ENCODE data around the gene MFAP5. TPM values are rescaled to one million over a fixed set of nuclear protein-coding genes. Genes with fewer than 3 reads are reported as not detected.
A peak's percentile ranks its signal among the peaks of the same experiment; 100 is the strongest.
"Not testable (repeated sequence)": the region's sequence is repeated elsewhere in the genome, so short reads cannot be mapped to it uniquely, and the experiment has no call there.

The MFAP5 gene
- polyA plus RNA-seq, 1 donor, result 7.6 TPM

GRCh38 chr12:8635342-8636006 lies 27.2 kb downstream of the MFAP5 start:
- not testable (repeated sequence) for H3K27ac ChIP-seq (ENCODE audit: low read length); H3K27me3 ChIP-seq (ENCODE audit: control insufficient read depth, insufficient read depth, low read length); H3K4me1 ChIP-seq (ENCODE audit: control insufficient read depth, insufficient read depth, low read length); DNase-seq; H3K36me3 ChIP-seq (ENCODE audit: control insufficient read depth, insufficient read depth, low read length); H3K9me3 ChIP-seq (ENCODE audit: control insufficient read depth, low read depth, low read length); H3K4me3 ChIP-seq (ENCODE audit: low read length)
- WGBS (ENCODE audit: insufficient coverage, low lambda C conversion rate), result 100% methylated on average over 1 of the region's 9 CpGs

GRCh38 chr12:8630131-8630530 lies 32.5 kb downstream of the MFAP5 start:
- H3K27ac ChIP-seq (ENCODE audit: low read length), result no peak overlapping the region
- no peak for DNase-seq
- H3K27me3 ChIP-seq (ENCODE audit: control insufficient read depth, insufficient read depth, low read length), result no peaks in the 10 kb centered on the region
- H3K36me3 ChIP-seq (ENCODE audit: control insufficient read depth, insufficient read depth, low read length), result no peaks in the 10 kb centered on the region
- H3K4me3 ChIP-seq (ENCODE audit: low read length), result no peak overlapping the region
- H3K9me3 ChIP-seq (ENCODE audit: control insufficient read depth, low read depth, low read length), result no peaks in the 10 kb centered on the region
- WGBS (ENCODE audit: insufficient coverage, low lambda C conversion rate), result 94% methylated on average over 3 of the region's 4 CpGs
- H3K4me1 ChIP-seq (ENCODE audit: control insufficient read depth, insufficient read depth, low read length), result no peaks in the 10 kb centered on the region

GRCh38 chr12:8629486-8630033 lies 33.1 kb downstream of the MFAP5 start:
- no peak overlapping the region for H3K4me3 ChIP-seq (ENCODE audit: low read length)

GRCh38 chr12:8628731-8629130 lies 33.9 kb downstream of the MFAP5 start:
- H3K4me1 ChIP-seq (ENCODE audit: control insufficient read depth, insufficient read depth, low read length), result no peaks in the 10 kb centered on the region
- H3K9me3 ChIP-seq (ENCODE audit: control insufficient read depth, low read depth, low read length), result peaks cover 10% of the 10 kb centered on the region
- H3K27me3 ChIP-seq (ENCODE audit: control insufficient read depth, insufficient read depth, low read length), result no peaks in the 10 kb centered on the region
- no peak overlapping the region for H3K27ac ChIP-seq (ENCODE audit: low read length)
- no CpG with 5 or more reads among the region's 3 CpGs for WGBS (ENCODE audit: insufficient coverage, low lambda C conversion rate)
- DNase-seq, result no peak
- no peaks in the 10 kb centered on the region for H3K36me3 ChIP-seq (ENCODE audit: control insufficient read depth, insufficient read depth, low read length)
- no peak overlapping the region for H3K4me3 ChIP-seq (ENCODE audit: low read length)

More at GRCh38 chr12:8629486-8630033, 33.1 kb downstream of the MFAP5 start:
- no peak for DNase-seq
- Histone ChIP-seq H3K27ac (ENCODE audit: low read length) (no peak overlapping the region), H3K9me3 (ENCODE audit: control insufficient read depth, low read depth, low read length) (peaks cover 4% of the 10 kb centered on the region), H3K36me3 (ENCODE audit: control insufficient read depth, insufficient read depth, low read length) (no peaks in the 10 kb centered on the region), H3K4me1 (ENCODE audit: control insufficient read depth, insufficient read depth, low read length) (no peaks in the 10 kb centered on the region), H3K27me3 (ENCODE audit: control insufficient read depth, insufficient read depth, low read length) (no peaks in the 10 kb centered on the region)
- WGBS (ENCODE audit: insufficient coverage, low lambda C conversion rate), result no CpG with 5 or more reads among the region's 3 CpGs

- not testable (repeated sequence) for H3K4me1 ChIP-seq (ENCODE audit: control insufficient read depth, insufficient read depth, low read length); DNase-seq; H3K27ac ChIP-seq (ENCODE audit: low read length); H3K4me3 ChIP-seq (ENCODE audit: low read length); H3K36me3 ChIP-seq (ENCODE audit: control insufficient read depth, insufficient read depth, low read length); H3K9me3 ChIP-seq (ENCODE audit: control insufficient read depth, low read depth, low read length); H3K27me3 ChIP-seq (ENCODE audit: control insufficient read depth, insufficient read depth, low read length)
- no CpG with 5 or more reads among the region's 26 CpGs for whole genome bisulfite sequencing (ENCODE audit: insufficient coverage, low lambda C conversion rate)
Observed at GRCh38 chr12:8624750-8625149, 37.9 kb downstream of the MFAP5 start.

GRCh38 chr12:8622646-8623045 lies 40.0 kb downstream of the MFAP5 start:
- no peaks in the 10 kb centered on the region for H3K36me3 ChIP-seq (ENCODE audit: control insufficient read depth, insufficient read depth, low read length)
- H3K4me3 ChIP-seq (ENCODE audit: low read length), result no peak overlapping the region
- no peak for DNase-seq
- H3K27ac ChIP-seq (ENCODE audit: low read length), result no peak overlapping the region
- H3K9me3 ChIP-seq (ENCODE audit: control insufficient read depth, low read depth, low read length), result peaks cover 10% of the 10 kb centered on the region
- H3K4me1 ChIP-seq (ENCODE audit: control insufficient read depth, insufficient read depth, low read length), result peaks cover 4% of the 10 kb centered on the region
- H3K27me3 ChIP-seq (ENCODE audit: control insufficient read depth, insufficient read depth, low read length), result no peaks in the 10 kb centered on the region
- WGBS (ENCODE audit: insufficient coverage, low lambda C conversion rate), result no CpG with 5 or more reads among the region's 4 CpGs

- no peaks in the 10 kb centered on the region for H3K9me3 ChIP-seq (ENCODE audit: control insufficient read depth, low read depth, low read length)
- no peak overlapping the region for H3K27ac ChIP-seq (ENCODE audit: low read length)
- H3K36me3 ChIP-seq (ENCODE audit: control insufficient read depth, insufficient read depth, low read length), result no peaks in the 10 kb centered on the region
- 100% methylated on average over 1 of the region's 6 CpGs for WGBS (ENCODE audit: insufficient coverage, low lambda C conversion rate)
- peaks cover 8% of the 10 kb centered on the region for H3K4me1 ChIP-seq (ENCODE audit: control insufficient read depth, insufficient read depth, low read length)
- no peaks in the 10 kb centered on the region for H3K27me3 ChIP-seq (ENCODE audit: control insufficient read depth, insufficient read depth, low read length)
- H3K4me3 ChIP-seq (ENCODE audit: low read length), result no peak overlapping the region
- DNase-seq, result no peak
Observed at GRCh38 chr12:8615206-8615605, 47.4 kb downstream of the MFAP5 start.

- not testable (repeated sequence) for H3K4me3 ChIP-seq (ENCODE audit: low read length); DNase-seq; H3K27me3 ChIP-seq (ENCODE audit: control insufficient read depth, insufficient read depth, low read length); H3K36me3 ChIP-seq (ENCODE audit: control insufficient read depth, insufficient read depth, low read length); H3K4me1 ChIP-seq (ENCODE audit: control insufficient read depth, insufficient read depth, low read length); H3K9me3 ChIP-seq (ENCODE audit: control insufficient read depth, low read depth, low read length); H3K27ac ChIP-seq (ENCODE audit: low read length)
- WGBS (ENCODE audit: insufficient coverage, low lambda C conversion rate), result no CpG with 5 or more reads among the region's 1 CpG
Observed at GRCh38 chr12:8613881-8614280, 48.7 kb downstream of the MFAP5 start.

GRCh38 chr12:8612629-8613028 lies 50.0 kb downstream of the MFAP5 start, which contains the start of gene AICDA:
AICDA (minus strand) TSS chr12:8612859; CDS start chr12:8612767, 92 bp downstream.
- DNase-seq, result no peak
- no peak within 1 kb of the TSS for H3K4me3 ChIP-seq (ENCODE audit: low read length)
- WGBS (ENCODE audit: insufficient coverage, low lambda C conversion rate), result no CpG with 5 or more reads among the region's 2 CpGs

GRCh38 chr12:8609061-8609570 lies 53.5 kb downstream of the MFAP5 start:
- DNase-seq, result peak; percentile 35 to 49
- no peak overlapping the region for H3K27ac ChIP-seq (ENCODE audit: low read length)
- WGBS (ENCODE audit: insufficient coverage, low lambda C conversion rate), result 0% methylated on average over 2 of the region's 5 CpGs
- no peaks in the 10 kb centered on the region for H3K36me3 ChIP-seq (ENCODE audit: control insufficient read depth, insufficient read depth, low read length)
- no peak overlapping the region for H3K4me3 ChIP-seq (ENCODE audit: low read length)
- H3K9me3 ChIP-seq (ENCODE audit: control insufficient read depth, low read depth, low read length), result peaks cover 3% of the 10 kb centered on the region
- H3K4me1 ChIP-seq (ENCODE audit: control insufficient read depth, insufficient read depth, low read length), result no peaks in the 10 kb centered on the region
- H3K27me3 ChIP-seq (ENCODE audit: control insufficient read depth, insufficient read depth, low read length), result no peaks in the 10 kb centered on the region

More at GRCh38 chr12:8612629-8613028, 50.0 kb downstream of the MFAP5 start, which contains the start of gene AICDA:
- Histone ChIP-seq H3K27me3 (ENCODE audit: control insufficient read depth, insufficient read depth, low read length) (no peaks in the 10 kb centered on the region), H3K9me3 (ENCODE audit: control insufficient read depth, low read depth, low read length) (no peaks in the 10 kb centered on the region), H3K36me3 (ENCODE audit: control insufficient read depth, insufficient read depth, low read length) (no peaks in the 10 kb centered on the region), H3K27ac (ENCODE audit: low read length) (no peak within 1 kb of the TSS), H3K4me1 (ENCODE audit: control insufficient read depth, insufficient read depth, low read length) (peaks cover 4% of the 10 kb centered on the region)
